ENCODE results near the gene MRTFA.

MRTFA gene

DNA sequence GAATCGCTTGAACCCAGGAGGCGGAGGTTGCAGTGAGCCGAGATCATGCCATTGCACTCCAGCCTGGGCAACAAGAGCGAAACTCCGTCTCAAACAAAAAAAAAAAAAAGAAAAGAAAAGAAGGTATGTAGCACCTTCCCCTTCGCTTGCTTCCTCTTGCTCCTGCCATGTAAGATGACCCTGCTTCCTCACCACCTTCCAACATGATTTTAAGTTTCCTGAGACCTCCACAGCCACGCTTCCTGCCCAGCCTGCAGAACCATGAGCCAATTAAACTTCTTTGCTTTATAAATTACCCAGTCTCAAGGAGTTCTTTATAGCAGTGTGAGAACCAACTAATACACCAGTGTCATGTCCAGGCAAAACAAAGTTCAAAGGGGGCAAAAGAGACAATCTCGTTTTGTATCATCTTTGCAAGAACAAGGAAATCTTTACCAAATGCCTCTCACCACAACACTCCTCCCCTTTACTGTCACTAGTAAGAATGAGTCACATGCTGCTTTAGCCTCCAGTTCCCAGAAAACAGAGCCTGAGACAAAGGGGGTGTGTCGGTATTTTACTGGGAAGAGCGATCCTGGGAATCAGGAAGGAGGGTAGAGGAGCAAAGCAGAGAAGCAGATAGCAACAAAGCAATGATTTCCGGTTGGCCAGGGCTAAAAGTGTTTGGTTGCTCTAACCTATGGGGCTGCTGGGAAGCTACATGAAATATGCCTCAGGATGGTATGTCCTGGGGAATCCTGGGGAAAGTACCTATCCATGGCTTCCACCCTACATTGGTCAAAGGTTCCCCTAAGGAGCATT, 32.3 kb upstream of the MRTFA start:
- no peak for TF ChIP-seq CTCF (IDR thresholded peaks at IDR 0.05)
- no peak overlapping the region for H3K27ac ChIP-seq
- no peak overlapping the region for H3K4me3 ChIP-seq
- no peaks in the 10 kb centered on the region for H3K27me3 ChIP-seq
- no peaks in the 10 kb centered on the region for H3K9me3 ChIP-seq
- no peak for DNase-seq
- H3K4me1 ChIP-seq = peaks cover 0 to 33% (median 27%) of the 10 kb centered on the region in 4 donors
- H3K36me3 ChIP-seq = no peaks in the 10 kb centered on the region
- intact Hi-C loops (cut with DNase I; ENCODE audit: low total_unique reads) = loop anchor here (5.0 kb wide), 1 partner anchor 148 kb away; the partner anchor contains the start of gene SLC25A17

- Histone ChIP-seq H3K9me3 (no peaks in the 10 kb centered on the region), H3K27ac (peak overlapping the region; percentile 86 to 87), H3K36me3 (no peaks in the 10 kb centered on the region), H3K4me3 (no peak overlapping the region), H3K27me3 (no peaks in the 10 kb centered on the region), H3K4me1 (peaks cover 0 to 33% (median 27%) of the 10 kb centered on the region in 4 donors)
- peak; percentile 72 to 87 for DNase-seq
- intact Hi-C loops (cut with DNase I; ENCODE audit: low total_unique reads) = loop anchor here (5.0 kb wide), 1 partner anchor 151 kb away; the partner anchor contains the start of gene SLC25A17
- TF ChIP-seq CTCF (IDR thresholded peaks at IDR 0.05) = no peak
These were observed 29.8 kb upstream of the MRTFA start for GRCh38 chr22:40666151-40666848.

GRCh38 chr22:40665312-40665711, 28.8 kb upstream of the MRTFA start:
- no peaks in the 10 kb centered on the region for H3K36me3 ChIP-seq
- intact Hi-C loops (cut with DNase I; ENCODE audit: low total_unique reads) = loop anchor here (5.0 kb wide), 1 partner anchor 152 kb away; the partner anchor contains the start of gene SLC25A17
- no peaks in the 10 kb centered on the region for H3K27me3 ChIP-seq
- peak; percentile 77 to 94 for DNase-seq
- no peak overlapping the region for H3K4me3 ChIP-seq
- TF ChIP-seq CTCF (IDR thresholded peaks at IDR 0.05) = no peak
- H3K4me1 ChIP-seq = peaks cover 0 to 33% (median 27%) of the 10 kb centered on the region in 4 donors
- no peaks in the 10 kb centered on the region for H3K9me3 ChIP-seq
- peak overlapping the region; percentile 86 to 87 for H3K27ac ChIP-seq

- TF ChIP-seq CTCF (IDR thresholded peaks at IDR 0.05) = no peak
- Histone ChIP-seq H3K9me3 (no peaks in the 10 kb centered on the region), H3K4me3 (no peak overlapping the region), H3K36me3 (no peaks in the 10 kb centered on the region), H3K27me3 (no peaks in the 10 kb centered on the region), H3K4me1 (peaks cover 0 to 24% (median 21%) of the 10 kb centered on the region in 4 donors), H3K27ac (no peak overlapping the region)
- intact Hi-C loops (cut with DNase I; ENCODE audit: low total_unique reads) = no loop called here
- no peak for DNase-seq
These were observed 25.2 kb upstream of the MRTFA start for GRCh38 chr22:40661671-40662070.

- no peaks in the 10 kb centered on the region for H3K9me3 ChIP-seq
- H3K4me3 ChIP-seq = no peak overlapping the region
- no peak for DNase-seq
- no peak for TF ChIP-seq CTCF (IDR thresholded peaks at IDR 0.05)
- no peaks in the 10 kb centered on the region for H3K36me3 ChIP-seq
- intact Hi-C loops (cut with DNase I; ENCODE audit: low total_unique reads) = no loop called here
- H3K27me3 ChIP-seq = no peaks in the 10 kb centered on the region
- H3K27ac ChIP-seq = no peak overlapping the region
- peaks cover 0 to 14% (median 12%) of the 10 kb centered on the region in 4 donors for H3K4me1 ChIP-seq
These were observed 24.2 kb upstream of the MRTFA start for GRCh38 chr22:40660730-40661129.

Measured in tibial artery (tissue), 4 donors.